Measurements from ENCODE around the gene WASL.

The WASL gene

GRCh38 chr7:123679614-123680013, 69.2 kb downstream of the WASL start:
- in situ Hi-C loops (cut with HindIII; ENCODE audit: low sequenced_read_pairs), result no loop called here
- no peak overlapping the region for H3K4me3 ChIP-seq (ENCODE audit: low read depth, low read length)
- no peak for TF ChIP-seq CTCF (IDR thresholded peaks at IDR 0.05; ENCODE audit: low read depth, low read length)
- no peak for DNase-seq (ENCODE audit: low read depth, low spot score)

GRCh38 chr7:123677061-123677715, 71.6 kb downstream of the WASL start:
- in situ Hi-C loops (cut with HindIII; ENCODE audit: low sequenced_read_pairs), result no loop called here
- no peak overlapping the region for H3K4me3 ChIP-seq (ENCODE audit: low read depth, low read length)
- no peak for DNase-seq (ENCODE audit: low read depth, low spot score)
- no peak for TF ChIP-seq CTCF (IDR thresholded peaks at IDR 0.05; ENCODE audit: low read depth, low read length)

- no peak for DNase-seq (ENCODE audit: low read depth, low spot score)
- in situ Hi-C loops (cut with HindIII; ENCODE audit: low sequenced_read_pairs), result no loop called here
- H3K4me3 ChIP-seq (ENCODE audit: low read depth, low read length), result no peak overlapping the region
- no peak for TF ChIP-seq CTCF (IDR thresholded peaks at IDR 0.05; ENCODE audit: low read depth, low read length)
Observed at GRCh38 chr7:123675181-123675473, 73.7 kb downstream of the WASL start.

GRCh38 chr7:123674399-123675180, 74.2 kb downstream of the WASL start:
- no peak overlapping the region for H3K4me3 ChIP-seq (ENCODE audit: low read depth, low read length)
- no peak for TF ChIP-seq CTCF (IDR thresholded peaks at IDR 0.05; ENCODE audit: low read depth, low read length)
- in situ Hi-C loops (cut with HindIII; ENCODE audit: low sequenced_read_pairs), result no loop called here
- peak; percentile 18 for DNase-seq (ENCODE audit: low read depth, low spot score)

GRCh38 chr7:123673752-123674398, 74.9 kb downstream of the WASL start:
- in situ Hi-C loops (cut with HindIII; ENCODE audit: low sequenced_read_pairs), result no loop called here
- no peak for TF ChIP-seq CTCF (IDR thresholded peaks at IDR 0.05; ENCODE audit: low read depth, low read length)
- no peak for DNase-seq (ENCODE audit: low read depth, low spot score)
- H3K4me3 ChIP-seq (ENCODE audit: low read depth, low read length), result no peak overlapping the region

- TF ChIP-seq CTCF (IDR thresholded peaks at IDR 0.05; ENCODE audit: low read depth, low read length), result no peak
- no peak overlapping the region for H3K4me3 ChIP-seq (ENCODE audit: low read depth, low read length)
- no peak for DNase-seq (ENCODE audit: low read depth, low spot score)
- in situ Hi-C loops (cut with HindIII; ENCODE audit: low sequenced_read_pairs), result no loop called here
Observed at GRCh38 chr7:123673137-123673732, 75.6 kb downstream of the WASL start.
